ENCODE data around the gene WNT8B. TPM values are rescaled to one million over a fixed set of nuclear protein-coding genes. Genes with fewer than 3 reads are reported as not detected.

Gene WNT8B
- total and polyA plus RNA-seq, 2 of the 13 experiments (the other 11 are each of a cell fraction or from before 2014, with no cell fraction given), result 0.07 to 0.20 TPM

DNA sequence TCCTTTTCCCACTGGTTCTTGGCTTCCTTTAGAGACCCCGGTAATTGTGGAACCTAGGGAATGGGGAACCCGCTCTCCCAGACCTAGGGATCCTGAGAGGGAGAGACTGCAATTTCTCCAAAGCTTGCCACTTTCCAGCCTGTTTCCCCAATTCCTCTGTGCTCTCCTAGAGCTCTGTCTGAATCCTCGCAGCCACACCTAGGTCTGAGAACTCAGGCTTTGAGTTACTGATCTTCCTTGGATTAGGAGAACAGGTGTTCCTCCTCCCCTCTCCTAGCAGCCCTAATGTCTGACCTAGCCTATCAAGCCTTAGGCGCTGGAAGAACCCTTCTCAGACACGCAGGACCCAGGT is 20.0 kb downstream of the WNT8B start:
- H2AFZ ChIP-seq (ENCODE audit: low read length), result no peak overlapping the region
- FAIRE-seq, result no peak

More for the DNA sequence above, 20.0 kb downstream of the WNT8B start:
- H3K9ac ChIP-seq (ENCODE audit: insufficient read depth, low read depth, low read length), result 0 out of 2 replicates have a peak overlapping the region, but pooled peaks have one; percentile 16
- H3K4me1 ChIP-seq (ENCODE audit: insufficient read depth, low read length), result peaks cover 10% of the 10 kb centered on the region; the same call in 1 of the 2 replicates
- peak overlapping the region in 1 of 3 experiments; percentile 77; a peak in 2 of 6 replicates for H3K4me3 ChIP-seq (replicated peaks in 1 of 3; ENCODE audit: insufficient read depth in 1 of 3, low read depth in 2 of 3, low read length in 3 of 3)
- ATAC-seq (peak; percentile 2; the same call in 2 of the 3 replicates), DNase-seq (ENCODE audit: low spot score) (no peak)
- ChIA-PET CTCF (ENCODE audit: low intra/inter-chr PET ratio, low total read pairs) (interaction anchor here (1.4 to 1.8 kb wide), 2 partner anchors 36 to 49 kb away, joined by 4 to 8 read pairs; no protein-coding TSS in a partner anchor), POLR2A (interaction anchor here (1.0 to 1.3 kb wide), 2 partner anchors 36 to 141 kb away, joined by 4 to 5 read pairs; no protein-coding TSS in a partner anchor)
- intact Hi-C loops (cut with micrococcal nuclease; ENCODE audit: unreplicated experiment) (loop anchor here (5.0 kb wide), 1 partner anchor 34 kb away; the partner anchor contains the start of gene SEC31B), in situ Hi-C loops (cut with HindIII; ENCODE audit: extremely low pct_ligation_motif_present, low pct_unique_long_range_greater_than_20kb) (no loop called here)
- TF ChIP-seq POLR2AphosphoS5 (IDR thresholded peaks at IDR 0.05; ENCODE audit: low read depth, low read length) (no peak), SUZ12 (IDR thresholded peaks at IDR 0.05; ENCODE audit: low read depth, low read length) (no peak), ZNF333 (CRISPR knock-in tag; IDR thresholded peaks at IDR 0.05; ENCODE audit: borderline replicate concordance) (no peak), SAFB2 (CRISPR knock-in tag; IDR thresholded peaks at IDR 0.05; ENCODE audit: borderline replicate concordance, low read depth) (no peak), ZC3H13 (CRISPR knock-in tag; IDR thresholded peaks at IDR 0.05) (0 out of 2 replicates have a peak, but pooled peaks have one; percentile 3), HNRNPLL (IDR thresholded peaks at IDR 0.05; ENCODE audit: low read depth, low read length, poor library complexity, severe bottlenecking) (no peak), HOXA7 (CRISPR knock-in tag; IDR thresholded peaks at IDR 0.05) (no peak), ZNF777 (CRISPR knock-in tag; IDR thresholded peaks at IDR 0.05) (no peak), ZNF790 (CRISPR knock-in tag; IDR thresholded peaks at IDR 0.05; ENCODE audit: borderline replicate concordance) (0 out of 2 replicates have a peak, but pooled peaks have one; percentile 20), STAG1 (CRISPR knock-in tag; IDR thresholded peaks at IDR 0.05) (no peak), YEATS4 (CRISPR knock-in tag; IDR thresholded peaks at IDR 0.05; ENCODE audit: borderline replicate concordance) (no peak), ZNF441 (CRISPR knock-in tag; IDR thresholded peaks at IDR 0.05; ENCODE audit: borderline replicate concordance) (0 out of 2 replicates have a peak, but pooled peaks have one; percentile 16)
- TF ChIP-seq, protein P1, sequence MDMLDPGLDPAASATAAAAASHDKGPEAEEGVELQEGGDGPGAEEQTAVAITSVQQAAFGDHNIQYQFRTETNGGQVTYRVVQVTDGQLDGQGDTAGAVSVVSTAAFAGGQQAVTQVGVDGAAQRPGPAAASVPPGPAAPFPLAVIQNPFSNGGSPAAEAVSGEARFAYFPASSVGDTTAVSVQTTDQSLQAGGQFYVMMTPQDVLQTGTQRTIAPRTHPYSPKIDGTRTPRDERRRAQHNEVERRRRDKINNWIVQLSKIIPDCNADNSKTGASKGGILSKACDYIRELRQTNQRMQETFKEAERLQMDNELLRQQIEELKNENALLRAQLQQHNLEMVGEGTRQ (IDR thresholded peaks at IDR 0.05; ENCODE audit: low read depth, low read length), result no peak
- TF ChIP-seq, protein P1 (CRISPR knock-in tag; IDR thresholded peaks at IDR 0.05; ENCODE audit: borderline replicate concordance), result no peak
- TF ChIP-seq, protein P2, sequence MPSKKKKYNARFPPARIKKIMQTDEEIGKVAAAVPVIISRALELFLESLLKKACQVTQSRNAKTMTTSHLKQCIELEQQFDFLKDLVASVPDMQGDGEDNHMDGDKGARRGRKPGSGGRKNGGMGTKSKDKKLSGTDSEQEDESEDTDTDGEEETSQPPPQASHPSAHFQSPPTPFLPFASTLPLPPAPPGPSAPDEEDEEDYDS (CRISPR knock-in tag; IDR thresholded peaks at IDR 0.05), result no peak
- H3K36me3 ChIP-seq (replicated peaks in 1 of 2; ENCODE audit: control insufficient read depth in 1 of 2, insufficient read depth in 2 of 2, low read length in 2 of 2), result no peaks in the 10 kb centered on the region
- no peak overlapping the region for H3K27ac ChIP-seq (ENCODE audit: extremely low read length, insufficient read depth, low read length)
- BruUV-seq (replicated peaks), result no TSS peak
- H3K4me2 ChIP-seq (ENCODE audit: low read depth, low read length), result peak overlapping the region; percentile 98
- WGBS (ENCODE audit: low lambda C conversion rate), result 44% methylated on average over 5 of the region's 5 CpGs
- no peaks in the 10 kb centered on the region for H3K9me3 ChIP-seq (ENCODE audit: low read length)
- H3K79me2 ChIP-seq (ENCODE audit: insufficient read depth, low read length), result no peaks in the 10 kb centered on the region
- H4K20me1 ChIP-seq (ENCODE audit: insufficient read depth, low read length), result no peaks in the 10 kb centered on the region
- peaks cover 2 to 14% of the 10 kb centered on the region in 2 experiments; a peak in 3 of 5 replicates for H3K27me3 ChIP-seq (ENCODE audit: control insufficient read depth in 1 of 2, insufficient read depth in 2 of 2, low read length in 2 of 2)

Data from HepG2 (cell line).